Measurements from ENCODE around the gene KIF26B.

Gene KIF26B

GRCh38 chr1:245225322-245226202 is 70.8 kb downstream of the KIF26B start:
- TF ChIP-seq SNAI2 (CRISPR knock-in tag; IDR thresholded peaks at IDR 0.05) (no peak), PPARA (CRISPR knock-in tag; IDR thresholded peaks at IDR 0.05; ENCODE audit: borderline replicate concordance) (no peak)
- ATAC-seq = peak; percentile 42; the same call in 2 of the 3 replicates

DNA sequence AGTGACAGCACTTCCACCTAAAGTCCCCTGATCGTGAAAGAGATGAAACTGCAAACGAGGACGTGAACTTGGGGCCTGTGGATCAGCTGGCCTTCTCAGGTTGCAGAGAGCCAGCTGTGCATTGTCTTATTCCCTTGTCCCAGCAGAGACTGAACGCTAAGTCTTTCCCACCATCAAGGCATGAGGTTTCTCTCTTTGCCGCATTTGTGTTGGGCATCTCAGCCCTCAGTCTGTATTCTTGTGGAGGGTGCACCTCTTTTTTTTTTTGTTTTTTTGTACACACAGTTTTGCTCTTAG is 71.4 kb downstream of the KIF26B start:
- no peak for ATAC-seq
- TF ChIP-seq ZNF565 (CRISPR knock-in tag; conservative IDR thresholded peaks at IDR 0.05; ENCODE audit: low read depth) (no peak), OSR1 (CRISPR knock-in tag; IDR thresholded peaks at IDR 0.05) (no peak), SNAI2 (CRISPR knock-in tag; IDR thresholded peaks at IDR 0.05) (no peak), RARB (CRISPR knock-in tag; IDR thresholded peaks at IDR 0.05) (no peak), ZNF8 (CRISPR knock-in tag; IDR thresholded peaks at IDR 0.05) (no peak), ZNF70 (CRISPR knock-in tag; IDR thresholded peaks at IDR 0.05) (no peak), ISL1 (CRISPR knock-in tag; IDR thresholded peaks at IDR 0.05) (no peak), ZFP3 (CRISPR knock-in tag; IDR thresholded peaks at IDR 0.05) (no peak), CSDC2 (CRISPR knock-in tag; IDR thresholded peaks at IDR 0.05) (no peak), TCF4 (CRISPR knock-in tag; IDR thresholded peaks at IDR 0.05; ENCODE audit: borderline replicate concordance) (no peak), TSHZ2 (CRISPR knock-in tag; IDR thresholded peaks at IDR 0.05) (no peak)
- TF ChIP-seq, protein P1, sequence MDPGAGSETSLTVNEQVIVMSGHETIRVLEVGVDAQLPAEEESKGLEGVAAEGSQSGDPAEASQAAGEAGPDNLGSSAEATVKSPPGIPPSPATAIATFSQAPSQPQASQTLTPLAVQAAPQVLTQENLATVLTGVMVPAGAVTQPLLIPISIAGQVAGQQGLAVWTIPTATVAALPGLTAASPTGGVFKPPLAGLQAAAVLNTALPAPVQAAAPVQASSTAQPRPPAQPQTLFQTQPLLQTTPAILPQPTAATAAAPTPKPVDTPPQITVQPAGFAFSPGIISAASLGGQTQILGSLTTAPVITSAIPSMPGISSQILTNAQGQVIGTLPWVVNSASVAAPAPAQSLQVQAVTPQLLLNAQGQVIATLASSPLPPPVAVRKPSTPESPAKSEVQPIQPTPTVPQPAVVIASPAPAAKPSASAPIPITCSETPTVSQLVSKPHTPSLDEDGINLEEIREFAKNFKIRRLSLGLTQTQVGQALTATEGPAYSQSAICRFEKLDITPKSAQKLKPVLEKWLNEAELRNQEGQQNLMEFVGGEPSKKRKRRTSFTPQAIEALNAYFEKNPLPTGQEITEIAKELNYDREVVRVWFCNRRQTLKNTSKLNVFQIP (CRISPR knock-in tag; IDR thresholded peaks at IDR 0.05; ENCODE audit: borderline replicate concordance, low read depth) = no peak
- TF ChIP-seq, protein P2, sequence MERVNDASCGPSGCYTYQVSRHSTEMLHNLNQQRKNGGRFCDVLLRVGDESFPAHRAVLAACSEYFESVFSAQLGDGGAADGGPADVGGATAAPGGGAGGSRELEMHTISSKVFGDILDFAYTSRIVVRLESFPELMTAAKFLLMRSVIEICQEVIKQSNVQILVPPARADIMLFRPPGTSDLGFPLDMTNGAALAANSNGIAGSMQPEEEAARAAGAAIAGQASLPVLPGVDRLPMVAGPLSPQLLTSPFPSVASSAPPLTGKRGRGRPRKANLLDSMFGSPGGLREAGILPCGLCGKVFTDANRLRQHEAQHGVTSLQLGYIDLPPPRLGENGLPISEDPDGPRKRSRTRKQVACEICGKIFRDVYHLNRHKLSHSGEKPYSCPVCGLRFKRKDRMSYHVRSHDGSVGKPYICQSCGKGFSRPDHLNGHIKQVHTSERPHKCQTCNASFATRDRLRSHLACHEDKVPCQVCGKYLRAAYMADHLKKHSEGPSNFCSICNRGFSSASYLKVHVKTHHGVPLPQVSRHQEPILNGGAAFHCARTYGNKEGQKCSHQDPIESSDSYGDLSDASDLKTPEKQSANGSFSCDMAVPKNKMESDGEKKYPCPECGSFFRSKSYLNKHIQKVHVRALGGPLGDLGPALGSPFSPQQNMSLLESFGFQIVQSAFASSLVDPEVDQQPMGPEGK (CRISPR knock-in tag; IDR thresholded peaks at IDR 0.05; ENCODE audit: borderline replicate concordance) = no peak
- TF ChIP-seq, protein P3, sequence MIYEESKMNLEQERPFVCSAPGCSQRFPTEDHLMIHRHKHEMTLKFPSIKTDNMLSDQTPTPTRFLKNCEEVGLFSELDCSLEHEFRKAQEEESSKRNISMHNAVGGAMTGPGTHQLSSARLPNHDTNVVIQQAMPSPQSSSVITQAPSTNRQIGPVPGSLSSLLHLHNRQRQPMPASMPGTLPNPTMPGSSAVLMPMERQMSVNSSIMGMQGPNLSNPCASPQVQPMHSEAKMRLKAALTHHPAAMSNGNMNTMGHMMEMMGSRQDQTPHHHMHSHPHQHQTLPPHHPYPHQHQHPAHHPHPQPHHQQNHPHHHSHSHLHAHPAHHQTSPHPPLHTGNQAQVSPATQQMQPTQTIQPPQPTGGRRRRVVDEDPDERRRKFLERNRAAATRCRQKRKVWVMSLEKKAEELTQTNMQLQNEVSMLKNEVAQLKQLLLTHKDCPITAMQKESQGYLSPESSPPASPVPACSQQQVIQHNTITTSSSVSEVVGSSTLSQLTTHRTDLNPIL (CRISPR knock-in tag; IDR thresholded peaks at IDR 0.05; ENCODE audit: low read depth) = no peak

- TF ChIP-seq, protein P3 (CRISPR knock-in tag; IDR thresholded peaks at IDR 0.05; ENCODE audit: low read depth) = no peak
- no peak for ATAC-seq
Observed at GRCh38 chr1:245229051-245229450, 74.3 kb downstream of the KIF26B start.

DNA sequence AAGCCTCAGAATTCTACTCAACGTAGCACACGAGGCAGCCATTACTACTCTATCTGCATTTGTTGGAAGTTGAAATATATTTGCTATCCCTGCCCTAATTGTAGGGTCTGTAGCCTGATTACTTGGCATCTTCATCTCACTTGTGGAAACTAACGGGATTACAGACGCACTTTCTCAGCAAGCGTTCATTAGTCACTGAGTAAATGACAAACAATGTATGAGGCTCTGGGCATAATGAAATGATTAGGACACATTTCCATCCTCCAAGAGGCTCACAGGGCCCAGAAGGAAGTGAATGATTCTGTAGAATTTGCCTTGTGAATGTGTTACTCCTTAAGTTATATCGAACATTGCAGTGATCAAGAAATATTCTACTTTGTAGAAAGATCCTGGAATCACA is 78.1 kb downstream of the KIF26B start:
- no peak for ATAC-seq
- no peak for TF ChIP-seq RARB (CRISPR knock-in tag; IDR thresholded peaks at IDR 0.05)
- TF ChIP-seq ZNF70 (CRISPR knock-in tag; IDR thresholded peaks at IDR 0.05) = no peak
- no peak for TF ChIP-seq ESRRG (CRISPR knock-in tag; IDR thresholded peaks at IDR 0.05)
- TF ChIP-seq TCF4 (CRISPR knock-in tag; IDR thresholded peaks at IDR 0.05; ENCODE audit: borderline replicate concordance) = no peak
- no peak for TF ChIP-seq SNAI2 (CRISPR knock-in tag; IDR thresholded peaks at IDR 0.05)
- TF ChIP-seq, protein P2 (CRISPR knock-in tag; IDR thresholded peaks at IDR 0.05; ENCODE audit: borderline replicate concordance) = no peak
- no peak for TF ChIP-seq TSHZ2 (CRISPR knock-in tag; IDR thresholded peaks at IDR 0.05)
- TF ChIP-seq, protein P4, sequence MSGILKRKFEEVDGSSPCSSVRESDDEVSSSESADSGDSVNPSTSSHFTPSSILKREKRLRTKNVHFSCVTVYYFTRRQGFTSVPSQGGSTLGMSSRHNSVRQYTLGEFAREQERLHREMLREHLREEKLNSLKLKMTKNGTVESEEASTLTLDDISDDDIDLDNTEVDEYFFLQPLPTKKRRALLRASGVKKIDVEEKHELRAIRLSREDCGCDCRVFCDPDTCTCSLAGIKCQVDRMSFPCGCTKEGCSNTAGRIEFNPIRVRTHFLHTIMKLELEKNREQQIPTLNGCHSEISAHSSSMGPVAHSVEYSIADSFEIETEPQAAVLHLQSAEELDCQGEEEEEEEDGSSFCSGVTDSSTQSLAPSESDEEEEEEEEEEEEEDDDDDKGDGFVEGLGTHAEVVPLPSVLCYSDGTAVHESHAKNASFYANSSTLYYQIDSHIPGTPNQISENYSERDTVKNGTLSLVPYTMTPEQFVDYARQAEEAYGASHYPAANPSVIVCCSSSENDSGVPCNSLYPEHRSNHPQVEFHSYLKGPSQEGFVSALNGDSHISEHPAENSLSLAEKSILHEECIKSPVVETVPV (CRISPR knock-in tag; IDR thresholded peaks at IDR 0.05) = no peak
- no peak for TF ChIP-seq PPARA (CRISPR knock-in tag; IDR thresholded peaks at IDR 0.05; ENCODE audit: borderline replicate concordance)
- TF ChIP-seq TOX (CRISPR knock-in tag; IDR thresholded peaks at IDR 0.05; ENCODE audit: borderline replicate concordance) = no peak
- TF ChIP-seq ZFP3 (CRISPR knock-in tag; IDR thresholded peaks at IDR 0.05) = no peak
- no peak for TF ChIP-seq OSR1 (CRISPR knock-in tag; IDR thresholded peaks at IDR 0.05)

All from SK-N-SH treated with all-trans-retinoic acid at 6 μM for 48 hours (cell line).